Transverse colon (tissue), 4 donors: ENCODE measurements around the gene CRYBG3. TPM values are rescaled to one million over a fixed set of nuclear protein-coding genes. Genes with fewer than 3 reads are reported as not detected.

Experiments
- DNase-seq: peaks from one replicate; pipeline ENCODE4 v3.0.0-alpha.2; 2019
- H3K27ac ChIP-seq, 4 donors: fragments of 200-600 bp; sonication (generic); 2 replicates each; pipeline ENCODE4 v1.5.1; 2016 to 2018; ENCODE audit warnings: inconsistent platforms in 4 of 4
- H3K27me3 ChIP-seq: fragments of 200-600 bp; sonication (generic); 2 replicates; pipeline ENCODE4 v1.5.1; 2017; ENCODE audit warnings: inconsistent platforms
- H3K36me3 ChIP-seq, 4 donors: fragments of 200-600 bp; sonication (generic); 2 replicates each; pipeline ENCODE4 v1.5.1; 2017 to 2019; ENCODE audit warnings: inconsistent platforms in 4 of 4
- H3K4me1 ChIP-seq, 4 donors: fragments of 200-600 bp; sonication (generic); 2 replicates each; pipeline ENCODE4 v1.5.1; 2017 to 2020; ENCODE audit warnings: inconsistent platforms in 4 of 4
- H3K4me3 ChIP-seq, 4 donors: fragments of 200-600 bp; sonication (generic); 1 replicate in 1 of 4; 2 replicates in 3 of 4; pipeline versions ENCODE4 v1.5.1 to v1.6.1; 2017 to 2019; ENCODE audit warnings: inconsistent platforms in 4 of 4
- H3K9me3 ChIP-seq, 2 donors: fragments of 200-600 bp; sonication (generic); 2 replicates each; pipeline ENCODE4 v1.5.1; 2017 to 2019; ENCODE audit warnings: inconsistent platforms in 2 of 2
- EP300 ChIP-seq: sonication (generic); formaldehyde crosslinking; IDR thresholded peaks from one replicate; pipeline ENCODE4 v1.6.1; 2017; ENCODE audit warnings: antibody characterized with exemption, low read depth
- POLR2A ChIP-seq: fragments of 450-650 bp; IDR thresholded peaks from one replicate; pipeline ENCODE4 v1.6.1; 2016; ENCODE audit warnings: antibody characterized with exemption, mild to moderate bottlenecking, moderate library complexity
- POLR2AphosphoS5 ChIP-seq, 3 donors: sonication (generic); formaldehyde crosslinking; IDR thresholded peaks; one replicate each; pipeline ENCODE4 v1.6.1; 2016; ENCODE audit warnings: antibody characterized with exemption in 3 of 3
- WGBS, 2 donors: methylation state at CpG; one replicate each; pipeline ENCODE4 v1.1.5; 2018; ENCODE audit warnings: low coverage in 1 of 2; 5-methylcytosine and 5-hydroxymethylcytosine counted together
- in situ Hi-C, 4 donors: fragments of 200-750 bp; cut with MboI; loops; one replicate each; pipeline versions ENCODE4 v1.15.0 to v1.15.1; 2017; ENCODE audit warnings: low sequenced_read_pairs in 3 of 4, low pct_ligation_motif_present in 1 of 4, low pct_unique_long_range_greater_than_20kb in 1 of 4
- intact Hi-C: fragments of 100-400 bp; cut with DNase I; formaldehyde crosslinking; loops from one replicate; pipeline ENCODE4 v1.15.1; 2023; ENCODE audit warnings: low total_unique reads
- total RNA-seq, 4 donors: library from RNA; depleted of rRNA; stranded (reverse); fragments of >200 nt; gene quantifications; one replicate each; pipeline ENCODE4 v1.1.0, GENCODE V29; 2016
- TF ChIP-seq, protein P1 (sequence below), 5 experiments: fragments of 200-600 bp in 3 of 5; fragments of 450-650 bp in 2 of 5; sonication (generic) in 3 of 5; IDR thresholded peaks; 1 replicate in 2 of 5; 2 replicates in 3 of 5; pipeline ENCODE4 v1.5.1; 2016 to 2017; ENCODE audit warnings: antibody characterized with exemption in 5 of 5, inconsistent platforms in 3 of 5, mild to moderate bottlenecking in 2 of 5, moderate library complexity in 1 of 5

Gene CRYBG3
- total RNA-seq, 4 donors from 2014 or later: 21.3 to 32.7 (median 27.9) TPM

DNA sequence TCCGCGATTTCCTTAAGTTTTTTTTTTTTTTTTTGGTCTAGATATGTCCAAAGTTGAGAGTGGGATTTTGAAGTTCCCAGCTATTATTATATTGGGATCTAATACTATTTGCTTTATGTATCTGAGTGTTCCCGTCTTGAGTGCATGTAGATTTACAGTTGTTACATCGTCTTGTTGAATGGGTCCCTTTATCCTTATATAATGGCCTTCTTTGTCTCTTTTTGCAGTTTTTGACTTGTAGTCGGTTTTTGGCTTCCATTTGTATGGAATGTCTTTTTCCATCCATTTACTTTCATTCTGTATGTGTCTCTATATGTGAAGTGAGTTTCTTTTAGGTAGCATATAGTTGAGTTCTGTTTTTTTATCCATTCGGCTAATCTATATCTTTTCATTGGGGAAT, 35.6 kb downstream of the CRYBG3 start:
- no peak overlapping the region for H3K27ac ChIP-seq
- WGBS, 2 donors: 94% methylated on average over 6 of the region's 6 CpGs
- intact Hi-C loops: no loop called here
- TF ChIP-seq, protein P1, sequence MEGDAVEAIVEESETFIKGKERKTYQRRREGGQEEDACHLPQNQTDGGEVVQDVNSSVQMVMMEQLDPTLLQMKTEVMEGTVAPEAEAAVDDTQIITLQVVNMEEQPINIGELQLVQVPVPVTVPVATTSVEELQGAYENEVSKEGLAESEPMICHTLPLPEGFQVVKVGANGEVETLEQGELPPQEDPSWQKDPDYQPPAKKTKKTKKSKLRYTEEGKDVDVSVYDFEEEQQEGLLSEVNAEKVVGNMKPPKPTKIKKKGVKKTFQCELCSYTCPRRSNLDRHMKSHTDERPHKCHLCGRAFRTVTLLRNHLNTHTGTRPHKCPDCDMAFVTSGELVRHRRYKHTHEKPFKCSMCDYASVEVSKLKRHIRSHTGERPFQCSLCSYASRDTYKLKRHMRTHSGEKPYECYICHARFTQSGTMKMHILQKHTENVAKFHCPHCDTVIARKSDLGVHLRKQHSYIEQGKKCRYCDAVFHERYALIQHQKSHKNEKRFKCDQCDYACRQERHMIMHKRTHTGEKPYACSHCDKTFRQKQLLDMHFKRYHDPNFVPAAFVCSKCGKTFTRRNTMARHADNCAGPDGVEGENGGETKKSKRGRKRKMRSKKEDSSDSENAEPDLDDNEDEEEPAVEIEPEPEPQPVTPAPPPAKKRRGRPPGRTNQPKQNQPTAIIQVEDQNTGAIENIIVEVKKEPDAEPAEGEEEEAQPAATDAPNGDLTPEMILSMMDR (IDR thresholded peaks at IDR 0.05): no peak
- TF ChIP-seq EP300: no peak
- TF ChIP-seq POLR2AphosphoS5 (IDR thresholded peaks at IDR 0.05): no peak
- no peak for TF ChIP-seq POLR2A
- no peaks in the 10 kb centered on the region for H3K4me1 ChIP-seq
- no peaks in the 10 kb centered on the region for H3K36me3 ChIP-seq
- no peaks in the 10 kb centered on the region for H3K27me3 ChIP-seq
- no peak for DNase-seq
- in situ Hi-C loops: no loop called here
- H3K9me3 ChIP-seq: peaks cover 4 to 6% of the 10 kb centered on the region in 2 donors
- no peak overlapping the region for H3K4me3 ChIP-seq

GRCh38 chr3:97860364-97860763, 38.6 kb downstream of the CRYBG3 start:
- Histone ChIP-seq H3K27ac (no peak overlapping the region), H3K4me3 (no peak overlapping the region), H3K36me3 (no peaks in the 10 kb centered on the region), H3K27me3 (no peaks in the 10 kb centered on the region), H3K4me1 (no peaks in the 10 kb centered on the region), H3K9me3 (no peaks in the 10 kb centered on the region)
- TF ChIP-seq EP300: no peak
- TF ChIP-seq POLR2A: no peak
- TF ChIP-seq, protein P1 (IDR thresholded peaks at IDR 0.05): no peak
- TF ChIP-seq POLR2AphosphoS5 (IDR thresholded peaks at IDR 0.05): no peak
- intact Hi-C loops (no loop called here), in situ Hi-C loops (no loop called here)
- 77 to 78% methylated on average over 2 of the region's 2 CpGs for whole genome bisulfite sequencing, 2 donors
- DNase-seq: no peak

DNA sequence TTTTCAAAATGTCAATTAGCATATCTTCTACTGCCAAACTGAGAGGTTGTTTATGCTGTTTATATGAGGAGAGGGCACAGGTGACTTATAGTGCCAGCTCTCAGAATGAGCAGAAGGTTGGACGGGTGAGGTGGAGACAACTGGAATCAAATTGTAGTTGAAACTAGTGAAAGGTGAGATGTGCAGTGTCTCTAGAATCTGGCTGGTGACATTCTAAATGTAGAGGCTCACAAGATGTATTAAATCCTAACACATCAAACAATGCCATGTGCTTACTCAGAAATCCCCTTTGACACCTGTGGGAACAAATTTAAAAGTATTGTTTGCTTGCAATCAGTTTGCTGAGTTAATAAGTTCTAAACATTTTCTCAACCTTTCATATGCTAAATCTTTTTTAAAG, 40.8 kb downstream of the CRYBG3 start:
- no peak for DNase-seq
- TF ChIP-seq EP300: no peak
- no peak for TF ChIP-seq POLR2AphosphoS5 (IDR thresholded peaks at IDR 0.05)
- H3K27ac ChIP-seq: no peak overlapping the region
- H3K27me3 ChIP-seq: no peaks in the 10 kb centered on the region
- no peak overlapping the region for H3K4me3 ChIP-seq
- 94 to 100% methylated on average over 1 of the region's 1 CpG for WGBS, 2 donors
- in situ Hi-C loops: no loop called here
- H3K36me3 ChIP-seq: no peaks in the 10 kb centered on the region
- intact Hi-C loops: no loop called here
- no peaks in the 10 kb centered on the region for H3K4me1 ChIP-seq
- no peaks in the 10 kb centered on the region for H3K9me3 ChIP-seq

DNA sequence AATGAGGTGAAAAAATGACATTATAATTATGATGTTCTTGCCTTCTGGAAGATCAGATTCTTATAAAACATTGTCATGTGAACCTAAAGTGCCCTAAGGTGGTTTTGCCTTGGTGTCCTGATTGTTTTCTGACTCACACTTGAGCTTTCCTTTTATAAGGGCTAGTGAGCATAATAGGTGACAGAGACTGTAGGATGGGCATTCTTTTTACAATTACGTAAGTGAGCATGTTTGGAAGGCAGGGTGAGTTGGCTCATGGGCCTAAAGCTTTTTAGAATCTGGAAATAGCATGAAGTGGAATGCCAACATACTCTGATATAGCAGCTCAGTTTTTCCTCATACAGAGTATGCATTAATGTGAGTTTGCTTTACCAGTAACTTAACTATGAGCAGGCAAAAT, 41.2 kb downstream of the CRYBG3 start:
- no peaks in the 10 kb centered on the region for H3K36me3 ChIP-seq
- H3K4me3 ChIP-seq: no peak overlapping the region
- intact Hi-C loops: no loop called here
- no peaks in the 10 kb centered on the region for H3K4me1 ChIP-seq
- H3K27me3 ChIP-seq: no peaks in the 10 kb centered on the region
- in situ Hi-C loops: no loop called here
- H3K9me3 ChIP-seq: no peaks in the 10 kb centered on the region
- 75 to 89% methylated on average over 1 of the region's 1 CpG for WGBS, 2 donors
- DNase-seq: no peak
- TF ChIP-seq POLR2AphosphoS5 (IDR thresholded peaks at IDR 0.05): no peak
- TF ChIP-seq POLR2A: no peak
- no peak for TF ChIP-seq EP300
- TF ChIP-seq, protein P1 (IDR thresholded peaks at IDR 0.05): no peak
- H3K27ac ChIP-seq: no peak overlapping the region

DNA sequence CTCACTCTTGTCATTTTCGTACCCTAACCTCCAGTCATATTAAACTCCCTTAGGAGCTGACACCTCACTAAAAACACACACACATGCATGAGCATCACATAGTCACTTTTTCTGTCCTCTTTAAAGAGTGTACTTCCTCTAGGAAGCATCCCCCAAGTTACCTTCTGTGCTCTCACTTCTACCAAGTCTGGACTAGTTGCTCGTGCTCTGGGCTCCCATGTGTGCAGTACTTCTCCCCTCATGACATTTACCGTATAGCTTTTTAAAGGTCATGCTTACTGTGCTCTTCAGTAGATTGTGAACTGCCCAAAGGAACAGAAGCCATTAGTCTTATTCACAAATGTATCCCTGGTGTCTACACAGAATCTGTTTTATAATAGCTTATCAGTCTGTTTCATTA, 42.0 kb downstream of the CRYBG3 start:
- intact Hi-C loops: no loop called here

More for the DNA sequence above, 42.0 kb downstream of the CRYBG3 start:
- no peak for TF ChIP-seq EP300
- no peak overlapping the region for H3K27ac ChIP-seq
- DNase-seq: no peak
- H3K4me3 ChIP-seq: no peak overlapping the region
- WGBS, 2 donors: 81 to 92% methylated on average over 3 of the region's 3 CpGs
- in situ Hi-C loops: no loop called here
- no peaks in the 10 kb centered on the region for H3K9me3 ChIP-seq
- no peaks in the 10 kb centered on the region for H3K27me3 ChIP-seq
- no peaks in the 10 kb centered on the region for H3K36me3 ChIP-seq
- H3K4me1 ChIP-seq: no peaks in the 10 kb centered on the region
